Suprapubic skin (tissue), 4 donors: ENCODE results near the gene POLG.

Source experiments
- CTCF ChIP-seq, 2 donors: fragments of 200-600 bp in 1 of 2; fragments of 450-650 bp in 1 of 2; sonication (generic) in 1 of 2; IDR thresholded peaks; one replicate each; pipeline ENCODE4 v1.5.1; 2016 to 2019; ENCODE audit warnings: antibody characterized with exemption in 2 of 2, mild to moderate bottlenecking in 1 of 2, moderate library complexity in 1 of 2
- EP300 ChIP-seq: sonication (generic); formaldehyde crosslinking; IDR thresholded peaks from one replicate; pipeline ENCODE4 v1.6.1; 2017; ENCODE audit warnings: antibody characterized with exemption
- POLR2A ChIP-seq, 2 donors: fragments of 450-650 bp; IDR thresholded peaks; one replicate each; pipeline ENCODE4 v1.6.1; 2017; ENCODE audit warnings: antibody characterized with exemption in 2 of 2, mild to moderate bottlenecking in 2 of 2, moderate library complexity in 2 of 2
- POLR2AphosphoS5 ChIP-seq, 3 donors: sonication (generic); formaldehyde crosslinking; IDR thresholded peaks; one replicate each; pipeline ENCODE4 v1.6.1; 2017; ENCODE audit warnings: antibody characterized with exemption in 3 of 3

- TF ChIP-seq POLR2A (IDR thresholded peaks at IDR 0.05) (no peak), POLR2AphosphoS5 (IDR thresholded peaks at IDR 0.05) (no peak), CTCF (IDR thresholded peaks at IDR 0.05) (no peak), EP300 (no peak)
Measured at GRCh38 chr15:89377024-89377841, 42.6 kb upstream of the POLG start.
